GM13977 (cell line): Measurements from ENCODE around the gene RIOK1.

ENCODE experiments used
- DNase-seq: peaks from one replicate; pipeline ENCODE4 v3.0.0; 2012; ENCODE audit warnings: low spot score
- CTCF ChIP-seq: IDR thresholded peaks from 2 replicates; pipeline ENCODE4 v1.5.1; 2012; ENCODE audit warnings: mild to moderate bottlenecking, control low read depth; ENCODE audit not compliant: insufficient read depth; ENCODE audit errors: extremely low read depth, missing control alignments
- in situ Hi-C: fragments of 300-500 bp; cut with MboI; formaldehyde crosslinking; loops from one replicate; pipeline ENCODE4 v1.12.0; 2022; ENCODE audit warnings: low sequenced_read_pairs, low pct_unique_long_range_greater_than_20kb, mixed read lengths, inconsistent platforms; ENCODE audit not compliant: unreplicated experiment

Gene RIOK1

DNA sequence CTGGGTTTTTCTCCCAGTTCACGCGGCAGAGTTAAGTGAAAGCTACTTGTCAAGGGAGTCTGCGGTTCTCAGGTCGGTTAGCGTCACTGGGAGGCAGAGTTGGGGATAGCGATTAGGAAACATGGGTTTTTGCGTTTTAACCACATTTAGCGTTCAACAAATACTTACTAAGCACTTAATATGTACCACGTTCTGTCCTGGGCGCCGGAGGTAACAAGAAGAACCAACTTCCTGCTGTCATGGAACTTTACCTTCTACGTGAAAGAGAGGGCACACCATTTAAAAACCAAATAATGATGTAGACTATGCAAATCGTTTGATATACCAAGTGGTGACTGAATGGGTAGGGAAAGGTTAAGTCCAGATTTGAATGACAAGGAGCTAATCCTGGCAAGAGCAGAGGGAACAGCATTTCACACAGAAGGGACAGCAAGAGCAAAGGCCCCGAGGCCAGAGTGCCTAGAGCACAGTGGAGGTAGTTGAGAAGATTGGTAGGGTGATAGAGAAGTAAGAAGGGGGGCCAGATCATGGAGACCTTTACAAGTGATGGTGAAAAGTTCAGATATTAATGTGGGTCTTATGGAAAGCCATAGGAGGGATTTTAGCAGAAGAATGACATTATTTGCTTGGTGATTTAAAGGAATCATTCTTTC lies 744 bp downstream of the RIOK1 start:
- in situ Hi-C loops: loop anchor here (25.0 kb wide), 1 partner anchor 103 kb away; no protein-coding TSS in a partner anchor
- peak; percentile 19 for DNase-seq
- no peak for TF ChIP-seq CTCF

DNA sequence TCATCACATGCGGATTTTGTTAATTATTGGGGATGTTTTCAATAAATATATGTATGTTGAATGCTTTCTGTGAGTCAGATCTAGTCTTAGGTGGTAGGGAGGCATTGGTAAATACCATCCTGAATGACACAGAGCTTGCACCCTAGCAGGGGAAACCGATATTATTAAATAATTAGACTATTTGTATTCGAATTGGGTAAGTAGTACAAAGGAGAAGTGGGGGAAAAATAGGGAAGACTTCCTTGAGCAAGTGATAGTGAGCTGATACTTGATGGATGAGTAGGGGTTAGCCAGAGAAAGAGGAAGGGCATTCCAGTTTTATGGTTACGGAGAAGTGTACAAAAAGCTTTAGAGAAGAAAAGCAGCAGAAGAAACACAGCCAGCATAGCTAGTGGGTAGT lies 1.5 kb downstream of the RIOK1 start:
- no peak for TF ChIP-seq CTCF
- in situ Hi-C loops: loop anchor here (25.0 kb wide), 1 partner anchor 104 kb away; no protein-coding TSS in a partner anchor
- no peak for DNase-seq

DNA sequence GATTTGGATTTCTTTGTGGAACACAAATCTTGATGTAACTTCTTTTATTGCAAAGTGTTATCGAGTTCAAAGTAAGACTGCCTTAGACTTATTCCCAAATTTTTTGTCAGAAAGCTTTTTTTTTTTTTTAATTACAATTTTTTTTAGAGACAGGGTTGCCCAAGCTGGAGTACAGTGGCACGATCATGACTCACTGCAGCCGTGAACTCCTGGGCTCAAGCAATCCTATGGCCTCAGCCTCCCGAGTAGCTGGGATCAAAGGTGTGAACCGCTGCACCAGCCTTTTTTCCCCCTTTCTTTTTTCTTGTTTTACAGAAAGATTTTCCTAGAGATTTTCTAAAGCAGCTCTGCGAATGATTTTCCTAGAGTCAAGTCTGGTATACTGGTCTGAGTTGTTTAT lies 2.8 kb downstream of the RIOK1 start:
- TF ChIP-seq CTCF: no peak
- in situ Hi-C loops: loop anchor here (25.0 kb wide), 1 partner anchor 105 kb away; no protein-coding TSS in a partner anchor
- DNase-seq: no peak

GRCh38 chr6:7401075-7401474 lies 11.5 kb downstream of the RIOK1 start:
- in situ Hi-C loops: no loop called here
- TF ChIP-seq CTCF: no peak
- DNase-seq: no peak

DNA sequence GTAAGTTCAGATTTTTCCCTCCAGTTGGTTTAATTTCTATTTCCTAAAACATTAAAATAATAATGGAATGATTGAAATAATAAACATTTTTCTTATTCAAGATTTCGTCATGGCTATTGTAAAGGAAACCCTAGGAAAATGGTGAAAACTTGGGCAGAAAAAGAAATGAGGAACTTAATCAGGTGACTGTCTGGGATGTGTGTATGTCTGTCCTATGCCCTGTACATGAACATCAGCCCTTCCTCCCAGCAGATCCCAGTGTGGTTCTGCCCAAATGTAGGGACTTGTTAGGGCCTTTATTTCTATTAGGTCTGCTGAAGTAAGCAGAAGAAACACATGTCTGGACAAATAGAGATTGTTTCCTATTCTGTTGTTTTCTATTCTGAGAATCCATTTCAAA lies 13.1 kb downstream of the RIOK1 start:
- no peak for TF ChIP-seq CTCF
- no peak for DNase-seq
- in situ Hi-C loops: no loop called here

DNA sequence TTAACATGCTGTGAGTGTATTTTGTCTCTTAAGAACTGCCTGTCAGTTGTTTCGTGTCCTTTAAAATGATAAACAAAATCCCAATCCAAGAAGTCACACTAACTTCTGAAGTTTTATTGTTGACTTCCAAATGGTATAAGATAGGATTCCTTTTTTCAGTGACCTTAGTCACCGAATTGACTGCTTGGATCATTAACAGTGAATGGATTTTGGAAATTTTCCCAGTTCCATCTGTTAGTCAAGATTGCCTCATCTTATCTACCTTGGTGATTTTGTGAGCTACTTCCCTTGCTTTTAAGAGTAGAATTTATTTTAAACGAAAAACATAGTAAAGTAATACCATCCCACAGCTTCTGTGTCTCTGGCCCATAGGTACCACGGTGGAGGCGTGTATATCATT lies 14.9 kb downstream of the RIOK1 start:
- TF ChIP-seq CTCF: no peak
- DNase-seq: no peak
- in situ Hi-C loops: no loop called here

GRCh38 chr6:7406743-7407142 lies 17.1 kb downstream of the RIOK1 start:
- in situ Hi-C loops: no loop called here
- TF ChIP-seq CTCF: no peak
- no peak for DNase-seq
